Liver (tissue), 9 donors: ENCODE results near the gene TERT. TPM values are rescaled to one million over a fixed set of nuclear protein-coding genes. Genes with fewer than 3 reads are reported as not detected.

ENCODE experiments used
- DNase-seq: peaks from one replicate; pipeline ENCODE4 v3.0.0-alpha.2; 2017; ENCODE audit warnings: low spot score
- H3K27ac ChIP-seq, 2 donors: one replicate each; pipeline ENCODE4 v1.7.0; 2013; ENCODE audit warnings: inconsistent platforms in 2 of 2, low read length in 2 of 2, control low read depth in 1 of 2, low read depth in 1 of 2, mild to moderate bottlenecking in 1 of 2
- H3K27me3 ChIP-seq, 4 donors: one replicate each; pipeline versions ENCODE4 v1.6.1 to v1.7.0; 2013; ENCODE audit warnings: low read length in 3 of 4, inconsistent platforms in 1 of 4, mild to moderate bottlenecking in 1 of 4, moderate library complexity in 1 of 4; ENCODE audit not compliant: control insufficient read depth in 4 of 4, insufficient read depth in 4 of 4
- H3K36me3 ChIP-seq, 4 donors: one replicate each; pipeline versions ENCODE4 v1.6.1 to v1.7.0; 2013; ENCODE audit warnings: low read length in 3 of 4, mild to moderate bottlenecking in 3 of 4, low read depth in 1 of 4, moderate library complexity in 1 of 4; ENCODE audit not compliant: control insufficient read depth in 4 of 4, insufficient read depth in 3 of 4
- H3K4me1 ChIP-seq, 4 donors: one replicate each; pipeline versions ENCODE4 v1.6.1 to v1.7.0; 2013; ENCODE audit warnings: low read length in 3 of 4, mild to moderate bottlenecking in 3 of 4, moderate library complexity in 1 of 4; ENCODE audit not compliant: control insufficient read depth in 4 of 4, insufficient read depth in 4 of 4
- H3K4me3 ChIP-seq, 3 donors: one replicate each; pipeline versions ENCODE4 v1.6.1 to v1.7.0; 2013; ENCODE audit warnings: low read length in 3 of 3, control low read depth in 1 of 3, low read depth in 1 of 3, mild to moderate bottlenecking in 1 of 3
- H3K9ac ChIP-seq, 2 donors: one replicate each; pipeline ENCODE4 v1.7.0; 2013; ENCODE audit warnings: low read length in 2 of 2, mild to moderate bottlenecking in 2 of 2, moderate library complexity in 2 of 2, control low read depth in 1 of 2, low read depth in 1 of 2
- H3K9me3 ChIP-seq, 4 donors: one replicate each; pipeline versions ENCODE4 v1.6.1 to v1.7.0; 2013; ENCODE audit warnings: low read length in 3 of 4; ENCODE audit not compliant: control insufficient read depth in 4 of 4
- EGR1 ChIP-seq, 2 donors: IDR thresholded peaks; 2 replicates each; pipeline ENCODE4 v1.6.1; 2016 to 2018; ENCODE audit warnings: antibody characterized with exemption in 2 of 2, low read depth in 2 of 2
- FOXA1 ChIP-seq: IDR thresholded peaks from 2 replicates; pipeline ENCODE4 v1.6.1; 2016; ENCODE audit warnings: antibody characterized with exemption
- FOXA2 ChIP-seq: IDR thresholded peaks from 2 replicates; pipeline ENCODE4 v1.6.1; 2016; ENCODE audit warnings: antibody characterized with exemption
- GABPA ChIP-seq, 2 donors: IDR thresholded peaks in 1 of 2; conservative IDR thresholded peaks in 1 of 2; 2 replicates each; pipeline ENCODE4 v1.6.1; 2016; ENCODE audit warnings: antibody characterized with exemption in 2 of 2, mild to moderate bottlenecking in 1 of 2, moderate library complexity in 1 of 2
- HNF4A ChIP-seq, 2 donors: conservative IDR thresholded peaks; 2 replicates each; pipeline ENCODE4 v1.6.1; 2016; ENCODE audit warnings: antibody characterized with exemption in 2 of 2, mild to moderate bottlenecking in 2 of 2
- HNF4G ChIP-seq: IDR thresholded peaks from 2 replicates; pipeline ENCODE4 v1.6.1; 2016; ENCODE audit warnings: antibody characterized with exemption
- JUND ChIP-seq, 2 donors: IDR thresholded peaks; 2 replicates each; pipeline ENCODE4 v1.6.1; 2016; ENCODE audit warnings: antibody characterized with exemption in 2 of 2
- NR2F2 ChIP-seq: IDR thresholded peaks from 2 replicates; pipeline ENCODE4 v1.6.1; 2016; ENCODE audit warnings: antibody characterized with exemption
- RAD21 ChIP-seq, 2 donors: IDR thresholded peaks; 2 replicates each; pipeline ENCODE4 v1.6.1; 2016; ENCODE audit warnings: antibody characterized with exemption in 2 of 2, mild to moderate bottlenecking in 2 of 2
- RXRA ChIP-seq, 2 donors: IDR thresholded peaks; 2 replicates each; pipeline ENCODE4 v1.6.1; 2017 to 2018; ENCODE audit warnings: antibody characterized with exemption in 2 of 2, mild to moderate bottlenecking in 1 of 2
- SP1 ChIP-seq: IDR thresholded peaks from 2 replicates; pipeline ENCODE4 v1.6.1; 2018; ENCODE audit warnings: antibody characterized with exemption, mild to moderate bottlenecking
- TAF1 ChIP-seq: conservative IDR thresholded peaks from 2 replicates; pipeline ENCODE4 v1.6.1; 2016; ENCODE audit warnings: antibody characterized with exemption, mild to moderate bottlenecking
- YY1 ChIP-seq: IDR thresholded peaks from 2 replicates; pipeline ENCODE4 v1.6.1; 2016; ENCODE audit warnings: antibody characterized with exemption, mild to moderate bottlenecking
- WGBS: extraction: QIAGEN DNeasy Blood & Tissue Kit; methylation state at CpG from one replicate; pipeline ENCODE4 v1.1.7; 2013; 5-methylcytosine and 5-hydroxymethylcytosine counted together
- polyA plus RNA-seq, 2 donors: library from polyadenylated mRNA; stranded (reverse) in 1 of 2; unstranded in 1 of 2; fragments of 200-250 nt in 1 of 2; fragments of >200 nt in 1 of 2; fragmentation: Nextera tagmentation in 1 of 2; extraction: Ambion mirVana in 1 of 2; gene quantifications; one replicate each; pipeline versions ENCODE4 v1.2.1 to v1.2.3, GENCODE V29; 2013 to 2015
- total RNA-seq, 2 donors: library from RNA; depleted of rRNA; stranded (reverse); fragments of >200 nt; gene quantifications; one replicate each; pipeline ENCODE4 v1.2.3, GENCODE V29; 2014
- TF ChIP-seq, protein P1 (sequence below): IDR thresholded peaks from 2 replicates; pipeline ENCODE4 v1.6.1; 2016; ENCODE audit warnings: antibody characterized with exemption
- TF ChIP-seq, protein P2 (sequence below): IDR thresholded peaks from 2 replicates; pipeline ENCODE4 v1.6.1; 2016; ENCODE audit warnings: antibody characterized with exemption
- TF ChIP-seq, protein P3 (sequence below): IDR thresholded peaks from 2 replicates; pipeline ENCODE4 v1.6.1; 2016; ENCODE audit warnings: antibody characterized with exemption, mild to moderate bottlenecking
- TF ChIP-seq, protein P4 (sequence below): IDR thresholded peaks from 2 replicates; pipeline ENCODE4 v1.6.1; 2016; ENCODE audit warnings: antibody characterized with exemption
- TF ChIP-seq, protein P5 (sequence below): fragments of 150-350 bp; IDR thresholded peaks from 2 replicates; pipeline ENCODE4 v1.5.1; 2017; ENCODE audit warnings: improper control_type of control experiment, low read depth, low read length; ENCODE audit not compliant: missing input control
- donor health status: healthy.
- donor health status: healthy.
- donor health status: healthy.
- donor health status: healthy.
- donor health status: healthy.

The TERT gene
- total and polyA plus RNA-seq, 4 donors = 0.14 TPM; not detected in 3

DNA sequence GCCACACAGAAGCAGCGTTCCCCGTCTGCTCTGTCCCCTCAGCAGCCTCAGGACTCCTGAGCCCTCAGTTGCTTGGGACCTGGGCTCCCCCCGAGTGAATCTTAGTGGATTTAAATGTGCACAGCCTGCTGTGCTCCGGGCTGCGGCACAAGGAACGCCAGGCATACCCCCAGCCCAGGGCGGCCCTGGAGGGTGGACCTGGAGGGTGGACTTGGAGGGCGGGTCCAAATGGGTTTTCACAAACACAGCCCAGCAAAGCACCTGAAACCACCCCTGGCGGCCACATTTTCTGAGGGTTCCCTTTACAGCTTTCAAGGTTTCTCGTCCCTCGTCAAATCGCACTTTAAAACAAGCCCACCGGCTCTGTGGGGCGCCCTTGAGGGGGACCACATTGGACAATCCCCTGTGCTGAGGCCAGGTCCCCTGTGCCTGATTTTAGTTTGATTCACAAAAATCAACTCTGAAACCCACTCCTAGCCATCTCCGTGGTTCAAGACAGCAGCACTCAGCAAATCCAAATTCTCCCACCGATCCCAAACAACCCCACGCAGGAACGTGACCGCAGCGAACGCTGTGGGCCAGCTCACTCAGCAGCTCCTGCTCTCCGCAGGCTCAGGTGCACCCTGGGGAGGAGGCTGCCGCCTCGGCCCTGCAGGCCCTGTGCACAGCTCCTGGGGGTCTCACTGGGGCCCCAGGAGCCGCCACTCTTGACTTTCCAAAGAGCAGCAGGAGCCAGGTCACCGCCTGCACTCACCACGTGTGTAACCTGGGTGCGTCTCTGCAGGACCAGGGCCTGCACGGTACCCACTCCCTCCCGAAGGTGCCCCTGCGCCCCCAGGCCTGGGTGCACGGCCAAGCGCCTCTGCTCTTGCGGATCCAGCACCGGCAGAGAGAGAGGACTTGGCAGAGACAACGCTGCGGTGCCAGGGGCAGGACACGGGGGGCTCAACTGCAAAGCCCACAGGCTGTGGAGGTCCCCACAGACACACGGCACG, 29.1 kb downstream of the TERT start:
- Histone ChIP-seq H3K9me3 (peaks cover 0 to 3% (median 0%) of the 10 kb centered on the region in 4 donors), H3K27me3 (no peaks in the 10 kb centered on the region), H3K4me1 (no peaks in the 10 kb centered on the region), H3K4me3 (no peak overlapping the region), H3K27ac (no peak overlapping the region), H3K36me3 (no peaks in the 10 kb centered on the region), H3K9ac (no peak overlapping the region)
- DNase-seq = no peak
- TF ChIP-seq SP1 (no peak), RXRA (IDR thresholded peaks at IDR 0.05) (no peak), JUND (IDR thresholded peaks at IDR 0.05) (no peak), NR2F2 (no peak), FOXA1 (no peak), HNF4A (conservative IDR thresholded peaks at IDR 0.05) (no peak), GABPA (IDR thresholded peaks at IDR 0.05 in 1 of 2, conservative IDR thresholded peaks at IDR 0.05 in 1 of 2) (no peak), YY1 (no peak), HNF4G (no peak), RAD21 (IDR thresholded peaks at IDR 0.05) (no peak), TAF1 (no peak), EGR1 (IDR thresholded peaks at IDR 0.05; ENCODE audit: low read depth in 2 of 2) (no peak), FOXA2 (no peak)
- TF ChIP-seq, protein P1, sequence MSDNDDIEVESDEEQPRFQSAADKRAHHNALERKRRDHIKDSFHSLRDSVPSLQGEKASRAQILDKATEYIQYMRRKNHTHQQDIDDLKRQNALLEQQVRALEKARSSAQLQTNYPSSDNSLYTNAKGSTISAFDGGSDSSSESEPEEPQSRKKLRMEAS = no peak
- TF ChIP-seq, protein P2, sequence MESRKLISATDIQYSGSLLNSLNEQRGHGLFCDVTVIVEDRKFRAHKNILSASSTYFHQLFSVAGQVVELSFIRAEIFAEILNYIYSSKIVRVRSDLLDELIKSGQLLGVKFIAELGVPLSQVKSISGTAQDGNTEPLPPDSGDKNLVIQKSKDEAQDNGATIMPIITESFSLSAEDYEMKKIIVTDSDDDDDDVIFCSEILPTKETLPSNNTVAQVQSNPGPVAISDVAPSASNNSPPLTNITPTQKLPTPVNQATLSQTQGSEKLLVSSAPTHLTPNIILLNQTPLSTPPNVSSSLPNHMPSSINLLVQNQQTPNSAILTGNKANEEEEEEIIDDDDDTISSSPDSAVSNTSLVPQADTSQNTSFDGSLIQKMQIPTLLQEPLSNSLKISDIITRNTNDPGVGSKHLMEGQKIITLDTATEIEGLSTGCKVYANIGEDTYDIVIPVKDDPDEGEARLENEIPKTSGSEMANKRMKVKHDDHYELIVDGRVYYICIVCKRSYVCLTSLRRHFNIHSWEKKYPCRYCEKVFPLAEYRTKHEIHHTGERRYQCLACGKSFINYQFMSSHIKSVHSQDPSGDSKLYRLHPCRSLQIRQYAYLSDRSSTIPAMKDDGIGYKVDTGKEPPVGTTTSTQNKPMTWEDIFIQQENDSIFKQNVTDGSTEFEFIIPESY = no peak
- TF ChIP-seq, protein P3, sequence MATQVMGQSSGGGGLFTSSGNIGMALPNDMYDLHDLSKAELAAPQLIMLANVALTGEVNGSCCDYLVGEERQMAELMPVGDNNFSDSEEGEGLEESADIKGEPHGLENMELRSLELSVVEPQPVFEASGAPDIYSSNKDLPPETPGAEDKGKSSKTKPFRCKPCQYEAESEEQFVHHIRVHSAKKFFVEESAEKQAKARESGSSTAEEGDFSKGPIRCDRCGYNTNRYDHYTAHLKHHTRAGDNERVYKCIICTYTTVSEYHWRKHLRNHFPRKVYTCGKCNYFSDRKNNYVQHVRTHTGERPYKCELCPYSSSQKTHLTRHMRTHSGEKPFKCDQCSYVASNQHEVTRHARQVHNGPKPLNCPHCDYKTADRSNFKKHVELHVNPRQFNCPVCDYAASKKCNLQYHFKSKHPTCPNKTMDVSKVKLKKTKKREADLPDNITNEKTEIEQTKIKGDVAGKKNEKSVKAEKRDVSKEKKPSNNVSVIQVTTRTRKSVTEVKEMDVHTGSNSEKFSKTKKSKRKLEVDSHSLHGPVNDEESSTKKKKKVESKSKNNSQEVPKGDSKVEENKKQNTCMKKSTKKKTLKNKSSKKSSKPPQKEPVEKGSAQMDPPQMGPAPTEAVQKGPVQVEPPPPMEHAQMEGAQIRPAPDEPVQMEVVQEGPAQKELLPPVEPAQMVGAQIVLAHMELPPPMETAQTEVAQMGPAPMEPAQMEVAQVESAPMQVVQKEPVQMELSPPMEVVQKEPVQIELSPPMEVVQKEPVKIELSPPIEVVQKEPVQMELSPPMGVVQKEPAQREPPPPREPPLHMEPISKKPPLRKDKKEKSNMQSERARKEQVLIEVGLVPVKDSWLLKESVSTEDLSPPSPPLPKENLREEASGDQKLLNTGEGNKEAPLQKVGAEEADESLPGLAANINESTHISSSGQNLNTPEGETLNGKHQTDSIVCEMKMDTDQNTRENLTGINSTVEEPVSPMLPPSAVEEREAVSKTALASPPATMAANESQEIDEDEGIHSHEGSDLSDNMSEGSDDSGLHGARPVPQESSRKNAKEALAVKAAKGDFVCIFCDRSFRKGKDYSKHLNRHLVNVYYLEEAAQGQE = no peak
- TF ChIP-seq, protein P4, sequence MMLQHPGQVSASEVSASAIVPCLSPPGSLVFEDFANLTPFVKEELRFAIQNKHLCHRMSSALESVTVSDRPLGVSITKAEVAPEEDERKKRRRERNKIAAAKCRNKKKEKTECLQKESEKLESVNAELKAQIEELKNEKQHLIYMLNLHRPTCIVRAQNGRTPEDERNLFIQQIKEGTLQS = no peak
- TF ChIP-seq, protein P5, sequence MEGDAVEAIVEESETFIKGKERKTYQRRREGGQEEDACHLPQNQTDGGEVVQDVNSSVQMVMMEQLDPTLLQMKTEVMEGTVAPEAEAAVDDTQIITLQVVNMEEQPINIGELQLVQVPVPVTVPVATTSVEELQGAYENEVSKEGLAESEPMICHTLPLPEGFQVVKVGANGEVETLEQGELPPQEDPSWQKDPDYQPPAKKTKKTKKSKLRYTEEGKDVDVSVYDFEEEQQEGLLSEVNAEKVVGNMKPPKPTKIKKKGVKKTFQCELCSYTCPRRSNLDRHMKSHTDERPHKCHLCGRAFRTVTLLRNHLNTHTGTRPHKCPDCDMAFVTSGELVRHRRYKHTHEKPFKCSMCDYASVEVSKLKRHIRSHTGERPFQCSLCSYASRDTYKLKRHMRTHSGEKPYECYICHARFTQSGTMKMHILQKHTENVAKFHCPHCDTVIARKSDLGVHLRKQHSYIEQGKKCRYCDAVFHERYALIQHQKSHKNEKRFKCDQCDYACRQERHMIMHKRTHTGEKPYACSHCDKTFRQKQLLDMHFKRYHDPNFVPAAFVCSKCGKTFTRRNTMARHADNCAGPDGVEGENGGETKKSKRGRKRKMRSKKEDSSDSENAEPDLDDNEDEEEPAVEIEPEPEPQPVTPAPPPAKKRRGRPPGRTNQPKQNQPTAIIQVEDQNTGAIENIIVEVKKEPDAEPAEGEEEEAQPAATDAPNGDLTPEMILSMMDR = no peak
- WGBS = 91% methylated on average over 40 of the region's 40 CpGs
